OCI-LY3 (cell line): ENCODE results near the gene PSKH1.

Experiments
- CTCF ChIP-seq: fragments of 200-600, 300-600 bp; sonication (generic); IDR thresholded peaks from 2 replicates; pipeline ENCODE4 v1.5.1; 2014; ENCODE audit warnings: antibody characterized with exemption, low read length, low read depth
- EZH2phosphoT487 ChIP-seq: fragments of 200-600 bp; shearing (Covaris generic); IDR thresholded peaks from 2 replicates; pipeline ENCODE4 v1.6.1; 2018; ENCODE audit warnings: antibody characterized with exemption, mixed run types, low read depth

GRCh38 chr16:67971111-67971510, 78.1 kb downstream of the PSKH1 start:
- TF ChIP-seq CTCF: no peak
- no peak for TF ChIP-seq EZH2phosphoT487
